HepG2 (cell line): Measurements from ENCODE around the gene CRAT. TPM values are rescaled to one million over a fixed set of nuclear protein-coding genes. Genes with fewer than 3 reads are reported as not detected.

ENCODE experiments used
- ARNT ChIP-seq: fragments of 450-650 bp; IDR thresholded peaks from 2 replicates; pipeline ENCODE4 v1.6.1; 2017
- ATAD3A ChIP-seq: sonication (generic); formaldehyde crosslinking; IDR thresholded peaks from 2 replicates; pipeline ENCODE4 v1.4.0; 2020; ENCODE audit warnings: missing genetic modification reagents
- CEBPG ChIP-seq: IDR thresholded peaks from 2 replicates; pipeline ENCODE4 v1.6.1; 2016
- ESRRA ChIP-seq: sonication (generic); formaldehyde crosslinking; IDR thresholded peaks from 2 replicates; pipeline ENCODE4 v1.5.1; 2020; ENCODE audit warnings: mild to moderate bottlenecking, low read depth, missing genetic modification reagents
- HDAC6 ChIP-seq: fragments of 200-600 bp; sonication (generic); IDR thresholded peaks from 2 replicates; pipeline ENCODE4 v1.7.0; 2017; ENCODE audit warnings: mild to moderate bottlenecking, antibody characterized with exemption, low read length, low read depth
- PHF5A ChIP-seq: IDR thresholded peaks from one replicate; pipeline ENCODE4 v1.6.1; 2018; ENCODE audit warnings: low read depth, missing genetic modification reagents; ENCODE audit not compliant: unreplicated experiment
- ZBTB37 ChIP-seq: sonication (generic); formaldehyde crosslinking; IDR thresholded peaks from 2 replicates; pipeline ENCODE4 v1.4.0; 2020; ENCODE audit warnings: mild to moderate bottlenecking, missing genetic modification reagents
- ZNF331 ChIP-seq: sonication (generic); formaldehyde crosslinking; IDR thresholded peaks from 2 replicates; pipeline ENCODE4 v1.4.0; 2020; ENCODE audit warnings: missing genetic modification reagents
- ZNF333 ChIP-seq: sonication (generic); formaldehyde crosslinking; IDR thresholded peaks from 2 replicates; pipeline ENCODE4 v1.4.0; 2020; ENCODE audit warnings: mild to moderate bottlenecking, missing genetic modification reagents, borderline replicate concordance
- ZNF7 ChIP-seq: IDR thresholded peaks from 2 replicates; pipeline ENCODE4 v1.6.1; 2016; ENCODE audit warnings: missing biosample characterization, missing genetic modification reagents
- polyA plus RNA-seq, 8 experiments: library from polyadenylated mRNA; depleted of rRNA in 3 of 8; stranded (reverse) in 7 of 8; unstranded in 1 of 8; fragments of >200 nt; fragmentation: Illumina TruSeq in 4 of 8; extraction: Trizol in 4 of 8; gene quantifications; 2 replicates each; pipeline versions ENCODE4 v1.2.1 to v1.2.3, GENCODE V29; 2011 to 2016; ENCODE audit warnings: low read depth in 4 of 8, missing spikeins in 1 of 8, mixed read lengths in 1 of 8; ENCODE audit not compliant: insufficient read depth in 1 of 8
- total RNA-seq, 5 experiments: library from RNA; depleted of rRNA; stranded (reverse); fragments of >200 nt; fragmentation: Illumina TruSeq; extraction: Trizol; gene quantifications; 2 replicates each; pipeline ENCODE4 v1.2.3, GENCODE V29; 2016; ENCODE audit warnings: low read depth in 1 of 5
- TF ChIP-seq, protein P1 (sequence below), 2 experiments: fragments of 450-650 bp in 1 of 2; sonication (generic) in 1 of 2; formaldehyde crosslinking in 1 of 2; IDR thresholded peaks; 2 replicates each; pipeline versions ENCODE4 v1.6.1 to v1.8.0; 2016 to 2022; ENCODE audit warnings: antibody characterized with exemption in 1 of 2, mild to moderate bottlenecking in 1 of 2, missing genetic modification reagents in 1 of 2
- TF ChIP-seq, protein P2 (sequence below): sonication (generic); formaldehyde crosslinking; IDR thresholded peaks from 2 replicates; pipeline ENCODE4 v1.4.0; 2020; ENCODE audit warnings: missing genetic modification reagents, low read depth, mild to moderate bottlenecking, borderline replicate concordance
- TF ChIP-seq, protein P3 (sequence below): sonication (generic); formaldehyde crosslinking; IDR thresholded peaks from 2 replicates; pipeline ENCODE4 v1.4.0; 2020; ENCODE audit warnings: missing genetic modification reagents, mild to moderate bottlenecking, borderline replicate concordance

CRAT gene
- total and polyA plus RNA-seq, 2 of the 13 experiments (the other 11 are each of a cell fraction or from before 2014, with no cell fraction given) = 26.1 to 26.6 TPM

DNA sequence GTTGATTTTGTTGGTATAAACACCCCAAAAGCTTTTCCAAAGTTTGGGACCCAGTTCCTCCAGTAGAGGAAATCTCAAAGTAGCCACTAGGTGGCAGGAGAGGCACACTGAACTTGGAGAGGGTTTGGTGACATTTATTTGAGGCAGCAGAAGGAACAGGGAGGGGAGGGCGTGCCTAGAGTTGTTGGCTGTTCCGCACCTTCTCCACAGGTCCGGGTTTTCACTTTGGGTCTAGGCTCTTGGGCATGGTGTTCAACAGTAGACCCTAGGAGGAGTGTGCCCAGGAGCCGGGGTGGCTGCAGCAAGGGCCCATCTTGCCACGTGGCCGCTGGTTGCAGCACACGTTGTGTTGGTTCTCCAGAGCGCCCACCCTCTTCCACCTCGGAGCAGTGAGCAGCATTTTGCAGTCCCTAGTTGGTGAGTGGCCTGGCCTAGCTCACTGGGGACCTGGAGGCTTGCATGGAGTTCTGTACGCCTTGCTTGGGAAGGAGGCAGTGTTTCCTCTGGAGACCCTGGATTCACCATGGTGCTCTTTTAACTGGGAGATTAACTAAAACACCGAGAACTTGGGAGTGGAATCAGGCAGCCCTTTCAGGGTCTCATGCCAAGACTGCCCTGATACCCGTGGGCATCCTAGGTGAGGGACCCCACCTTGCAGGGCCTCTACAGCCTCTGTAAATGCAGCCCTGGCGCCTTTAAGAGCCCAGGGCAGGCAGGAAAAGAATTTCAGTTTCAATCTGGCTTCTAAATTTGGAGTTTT lies 28.8 kb upstream of the CRAT start (continued):
- TF ChIP-seq, protein P1, sequence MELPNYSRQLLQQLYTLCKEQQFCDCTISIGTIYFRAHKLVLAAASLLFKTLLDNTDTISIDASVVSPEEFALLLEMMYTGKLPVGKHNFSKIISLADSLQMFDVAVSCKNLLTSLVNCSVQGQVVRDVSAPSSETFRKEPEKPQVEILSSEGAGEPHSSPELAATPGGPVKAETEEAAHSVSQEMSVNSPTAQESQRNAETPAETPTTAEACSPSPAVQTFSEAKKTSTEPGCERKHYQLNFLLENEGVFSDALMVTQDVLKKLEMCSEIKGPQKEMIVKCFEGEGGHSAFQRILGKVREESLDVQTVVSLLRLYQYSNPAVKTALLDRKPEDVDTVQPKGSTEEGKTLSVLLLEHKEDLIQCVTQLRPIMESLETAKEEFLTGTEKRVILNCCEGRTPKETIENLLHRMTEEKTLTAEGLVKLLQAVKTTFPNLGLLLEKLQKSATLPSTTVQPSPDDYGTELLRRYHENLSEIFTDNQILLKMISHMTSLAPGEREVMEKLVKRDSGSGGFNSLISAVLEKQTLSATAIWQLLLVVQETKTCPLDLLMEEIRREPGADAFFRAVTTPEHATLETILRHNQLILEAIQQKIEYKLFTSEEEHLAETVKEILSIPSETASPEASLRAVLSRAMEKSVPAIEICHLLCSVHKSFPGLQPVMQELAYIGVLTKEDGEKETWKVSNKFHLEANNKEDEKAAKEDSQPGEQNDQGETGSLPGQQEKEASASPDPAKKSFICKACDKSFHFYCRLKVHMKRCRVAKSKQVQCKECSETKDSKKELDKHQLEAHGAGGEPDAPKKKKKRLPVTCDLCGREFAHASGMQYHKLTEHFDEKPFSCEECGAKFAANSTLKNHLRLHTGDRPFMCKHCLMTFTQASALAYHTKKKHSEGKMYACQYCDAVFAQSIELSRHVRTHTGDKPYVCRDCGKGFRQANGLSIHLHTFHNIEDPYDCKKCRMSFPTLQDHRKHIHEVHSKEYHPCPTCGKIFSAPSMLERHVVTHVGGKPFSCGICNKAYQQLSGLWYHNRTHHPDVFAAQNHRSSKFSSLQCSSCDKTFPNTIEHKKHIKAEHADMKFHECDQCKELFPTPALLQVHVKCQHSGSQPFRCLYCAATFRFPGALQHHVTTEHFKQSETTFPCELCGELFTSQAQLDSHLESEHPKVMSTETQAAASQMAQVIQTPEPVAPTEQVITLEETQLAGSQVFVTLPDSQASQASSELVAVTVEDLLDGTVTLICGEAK (IDR thresholded peaks at IDR 0.05) = no peak
- TF ChIP-seq, protein P1 (CRISPR knock-in tag; IDR thresholded peaks at IDR 0.05) = no peak
- TF ChIP-seq ESRRA (CRISPR knock-in tag) = no peak
- no peak for TF ChIP-seq HDAC6
- 0 out of 2 replicates have a peak, but pooled peaks have one; percentile 50 for TF ChIP-seq ZNF333 (CRISPR knock-in tag)
- no peak for TF ChIP-seq ZNF7 (CRISPR knock-in tag)
- TF ChIP-seq ZNF331 (CRISPR knock-in tag) = no peak
- TF ChIP-seq, protein P2, sequence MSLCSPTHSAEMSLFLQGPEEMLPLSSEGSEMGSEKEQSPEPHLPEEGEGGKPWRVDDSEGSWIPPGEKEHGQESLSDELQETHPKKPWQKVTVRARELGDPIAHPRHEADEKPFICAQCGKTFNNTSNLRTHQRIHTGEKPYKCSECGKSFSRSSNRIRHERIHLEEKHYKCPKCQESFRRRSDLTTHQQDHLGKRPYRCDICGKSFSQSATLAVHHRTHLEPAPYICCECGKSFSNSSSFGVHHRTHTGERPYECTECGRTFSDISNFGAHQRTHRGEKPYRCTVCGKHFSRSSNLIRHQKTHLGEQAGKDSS (CRISPR knock-in tag) = no peak
- TF ChIP-seq, protein P3, sequence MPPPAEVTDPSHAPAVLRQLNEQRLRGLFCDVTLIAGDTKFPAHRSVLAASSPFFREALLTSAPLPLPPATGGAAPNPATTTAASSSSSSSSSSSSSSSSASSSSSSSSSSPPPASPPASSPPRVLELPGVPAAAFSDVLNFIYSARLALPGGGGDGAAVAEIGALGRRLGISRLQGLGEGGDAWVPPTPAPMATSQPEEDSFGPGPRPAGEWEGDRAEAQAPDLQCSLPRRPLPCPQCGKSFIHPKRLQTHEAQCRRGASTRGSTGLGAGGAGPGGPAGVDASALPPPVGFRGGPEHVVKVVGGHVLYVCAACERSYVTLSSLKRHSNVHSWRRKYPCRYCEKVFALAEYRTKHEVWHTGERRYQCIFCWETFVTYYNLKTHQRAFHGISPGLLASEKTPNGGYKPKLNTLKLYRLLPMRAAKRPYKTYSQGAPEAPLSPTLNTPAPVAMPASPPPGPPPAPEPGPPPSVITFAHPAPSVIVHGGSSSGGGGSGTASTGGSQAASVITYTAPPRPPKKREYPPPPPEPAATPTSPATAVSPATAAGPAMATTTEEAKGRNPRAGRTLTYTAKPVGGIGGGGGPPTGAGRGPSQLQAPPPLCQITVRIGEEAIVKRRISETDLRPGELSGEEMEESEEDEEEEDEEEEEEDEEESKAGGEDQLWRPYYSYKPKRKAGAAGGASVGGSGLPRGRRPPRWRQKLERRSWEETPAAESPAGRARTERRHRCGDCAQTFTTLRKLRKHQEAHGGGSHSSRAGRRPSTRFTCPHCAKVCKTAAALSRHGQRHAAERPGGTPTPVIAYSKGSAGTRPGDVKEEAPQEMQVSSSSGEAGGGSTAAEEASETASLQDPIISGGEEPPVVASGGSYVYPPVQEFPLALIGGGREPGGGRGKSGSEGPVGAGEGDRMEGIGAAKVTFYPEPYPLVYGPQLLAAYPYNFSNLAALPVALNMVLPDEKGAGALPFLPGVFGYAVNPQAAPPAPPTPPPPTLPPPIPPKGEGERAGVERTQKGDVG (CRISPR knock-in tag) = peak; percentile 85; the same call in 1 of the 2 replicates
- TF ChIP-seq ATAD3A (CRISPR knock-in tag) = no peak
- TF ChIP-seq ZBTB37 (CRISPR knock-in tag) = no peak
- TF ChIP-seq ARNT = no peak
- TF ChIP-seq CEBPG = no peak
- TF ChIP-seq PHF5A (CRISPR knock-in tag) = no peak
